Chondrocyte (in vitro differentiated cells): ENCODE results near the gene CELA2B. TPM values are rescaled to one million over a fixed set of nuclear protein-coding genes. Genes with fewer than 3 reads are reported as not detected.
"Not testable (repeated sequence)": the region's sequence is repeated elsewhere in the genome, so short reads cannot be mapped to it uniquely, and the experiment has no call there.

Source experiments
- DNase-seq: peaks from one replicate; pipeline ENCODE4 v3.0.0; 2021; ENCODE audit warnings: mixed read lengths, low spot score
- H3K27ac Mint-ChIP-seq: one replicate; pipeline ENCODE4 v1.8.0; 2021; ENCODE audit warnings: mild to moderate bottlenecking, moderate library complexity, mixed read lengths; ENCODE audit not compliant: unreplicated experiment
- H3K27me3 Mint-ChIP-seq: 2 replicates; pipeline ENCODE4 v1.8.0; 2021; ENCODE audit warnings: low read depth, mixed read lengths
- H3K36me3 Mint-ChIP-seq: 2 replicates; pipeline ENCODE4 v1.8.0; 2021; ENCODE audit warnings: low read depth, mixed read lengths
- H3K4me1 Mint-ChIP-seq: 2 replicates; pipeline ENCODE4 v1.8.0; 2021; ENCODE audit warnings: low read depth, mild to moderate bottlenecking, mixed read lengths
- H3K4me3 Mint-ChIP-seq: one replicate; pipeline ENCODE4 v1.8.0; 2021; ENCODE audit warnings: mild to moderate bottlenecking, moderate library complexity, mixed read lengths; ENCODE audit not compliant: unreplicated experiment
- H3K9me3 Mint-ChIP-seq: 2 replicates; pipeline ENCODE4 v1.8.0; 2021; ENCODE audit warnings: low read depth, mixed read lengths
- CTCF ChIP-seq: fragments of 200-600 bp; sonication (generic); IDR thresholded peaks from 2 replicates; pipeline ENCODE4 v1.5.0; 2021; ENCODE audit warnings: antibody characterized with exemption, mild to moderate bottlenecking, moderate library complexity
- total RNA-seq: library from RNA; stranded (reverse); gene quantifications from 3 replicates; pipeline ENCODE4 v1.2.1, GENCODE V29; 2021

CELA2B gene
- total RNA-seq, 1 donor from 2014 or later: not detected

- H3K27ac Mint-ChIP-seq: no peak overlapping the region
- no peak overlapping the region for H3K4me3 Mint-ChIP-seq
- H3K36me3 Mint-ChIP-seq: peaks cover 14% of the 10 kb centered on the region
- H3K9me3 Mint-ChIP-seq: no peaks in the 10 kb centered on the region
- no peaks in the 10 kb centered on the region for H3K27me3 Mint-ChIP-seq
- no peaks in the 10 kb centered on the region for H3K4me1 Mint-ChIP-seq
- TF ChIP-seq CTCF: no peak
- DNase-seq: no peak
These were observed 37.3 kb downstream of the CELA2B start for GRCh38 chr1:15513192-15513591.

GRCh38 chr1:15513919-15514318 lies 38.0 kb downstream of the CELA2B start:
- TF ChIP-seq CTCF: no peak
- Mint-ChIP-seq H3K4me1 (no peaks in the 10 kb centered on the region), H3K4me3 (no peak overlapping the region)

GRCh38 chr1:15514557-15514956 lies 38.7 kb downstream of the CELA2B start:
- not testable (repeated sequence) for H3K27ac Mint-ChIP-seq

More at GRCh38 chr1:15513919-15514318, 38.0 kb downstream of the CELA2B start:
- H3K27ac Mint-ChIP-seq: no peak overlapping the region
- H3K36me3 Mint-ChIP-seq: peaks cover 14% of the 10 kb centered on the region
- DNase-seq: no peak
- no peaks in the 10 kb centered on the region for H3K27me3 Mint-ChIP-seq
- no peaks in the 10 kb centered on the region for H3K9me3 Mint-ChIP-seq

GRCh38 chr1:15515022-15515663 lies 39.2 kb downstream of the CELA2B start:
- no peaks in the 10 kb centered on the region for H3K9me3 Mint-ChIP-seq
- no peak for DNase-seq
- TF ChIP-seq CTCF: no peak
- peaks cover 14% of the 10 kb centered on the region for H3K36me3 Mint-ChIP-seq
- no peak overlapping the region for H3K4me3 Mint-ChIP-seq
- no peaks in the 10 kb centered on the region for H3K4me1 Mint-ChIP-seq
- no peak overlapping the region for H3K27ac Mint-ChIP-seq
- no peaks in the 10 kb centered on the region for H3K27me3 Mint-ChIP-seq

More at GRCh38 chr1:15514557-15514956, 38.7 kb downstream of the CELA2B start:
- H3K4me1 Mint-ChIP-seq, DNase-seq, H3K9me3 Mint-ChIP-seq, H3K27me3 Mint-ChIP-seq, H3K4me3 Mint-ChIP-seq: not testable (repeated sequence)
- peaks cover 14% of the 10 kb centered on the region for H3K36me3 Mint-ChIP-seq

GRCh38 chr1:15519625-15520024 lies 43.7 kb downstream of the CELA2B start:
- TF ChIP-seq CTCF: no peak

GRCh38 chr1:15521206-15521906 lies 45.5 kb downstream of the CELA2B start:
- H3K9me3 Mint-ChIP-seq, DNase-seq, H3K36me3 Mint-ChIP-seq, H3K27me3 Mint-ChIP-seq, H3K4me3 Mint-ChIP-seq, H3K27ac Mint-ChIP-seq: not testable (repeated sequence)
- H3K4me1 Mint-ChIP-seq: peaks cover 23% of the 10 kb centered on the region

More at GRCh38 chr1:15519625-15520024, 43.7 kb downstream of the CELA2B start:
- no peak overlapping the region for H3K27ac Mint-ChIP-seq
- peaks cover 8% of the 10 kb centered on the region for H3K36me3 Mint-ChIP-seq
- no peaks in the 10 kb centered on the region for H3K9me3 Mint-ChIP-seq
- DNase-seq: no peak
- H3K4me3 Mint-ChIP-seq: no peak overlapping the region
- H3K27me3 Mint-ChIP-seq: no peaks in the 10 kb centered on the region
- peaks cover 10% of the 10 kb centered on the region for H3K4me1 Mint-ChIP-seq
